HG02943 (cell line): ENCODE measurements around the gene ZNF536.

Source experiments
- ATAC-seq: cut with Tn5 transposase; IDR thresholded peaks from one replicate; pipeline ENCODE4 v1.9.1; 2021; ENCODE audit warnings: mild to moderate bottlenecking, low read depth, moderate library complexity; ENCODE audit not compliant: unreplicated experiment

ZNF536 gene

GRCh38 chr19:30518965-30519606, 146.9 kb downstream of the ZNF536 start:
- ATAC-seq = no peak

GRCh38 chr19:30519607-30520205, 147.5 kb downstream of the ZNF536 start:
- ATAC-seq = no peak

- ATAC-seq = no peak
Observed at GRCh38 chr19:30520735-30521479, 148.7 kb downstream of the ZNF536 start.

- no peak for ATAC-seq
Observed at GRCh38 chr19:30521937-30522336, 149.8 kb downstream of the ZNF536 start.

- ATAC-seq = no peak
Observed at GRCh38 chr19:30522341-30522740, 150.2 kb downstream of the ZNF536 start.

- no peak for ATAC-seq
Observed at GRCh38 chr19:30523791-30524190, 151.6 kb downstream of the ZNF536 start.

GRCh38 chr19:30525383-30525782, 153.2 kb downstream of the ZNF536 start:
- ATAC-seq = no peak

GRCh38 chr19:30528919-30529318, 156.7 kb downstream of the ZNF536 start:
- ATAC-seq = no peak

- no peak for ATAC-seq
Observed at GRCh38 chr19:30529876-30530275, 157.7 kb downstream of the ZNF536 start.

- no peak for ATAC-seq
Observed at GRCh38 chr19:30530751-30531150, 158.6 kb downstream of the ZNF536 start.

- ATAC-seq = no peak
Observed at GRCh38 chr19:30535011-30535410, 162.8 kb downstream of the ZNF536 start.

- ATAC-seq = no peak
Observed at GRCh38 chr19:30536975-30537374, 164.8 kb downstream of the ZNF536 start.

- ATAC-seq = no peak
Observed at GRCh38 chr19:30539315-30539714, 167.1 kb downstream of the ZNF536 start.

- ATAC-seq = no peak
Observed at GRCh38 chr19:30539981-30540380, 167.8 kb downstream of the ZNF536 start.

GRCh38 chr19:30540761-30541160, 168.6 kb downstream of the ZNF536 start:
- ATAC-seq = no peak

- ATAC-seq = no peak
Observed at GRCh38 chr19:30541575-30541974, 169.4 kb downstream of the ZNF536 start.

GRCh38 chr19:30543243-30543945, 171.2 kb downstream of the ZNF536 start:
- no peak for ATAC-seq

- ATAC-seq = no peak
Observed at GRCh38 chr19:30545752-30546151, 173.6 kb downstream of the ZNF536 start.

- ATAC-seq = no peak
Observed at GRCh38 chr19:30546332-30546731, 174.1 kb downstream of the ZNF536 start.

- ATAC-seq = no peak
Observed at GRCh38 chr19:30547246-30547645, 175.1 kb downstream of the ZNF536 start.

GRCh38 chr19:30549151-30549550, 177.0 kb downstream of the ZNF536 start:
- no peak for ATAC-seq
